Superior temporal gyrus (tissue), 1 donor: ENCODE measurements around the gene ZFAND2B.
"Not testable (repeated sequence)": the region's sequence is repeated elsewhere in the genome, so short reads cannot be mapped to it uniquely, and the experiment has no call there.

Source experiments
- DNase-seq: peaks from one replicate; pipeline ENCODE4 v3.0.0-alpha.2; 2016; ENCODE audit errors: extremely low spot score

The ZFAND2B gene

GRCh38 chr2:219175928-219176817, 30.4 kb upstream of the ZFAND2B start:
- DNase-seq: peak; percentile 40

GRCh38 chr2:219176818-219177551, 29.6 kb upstream of the ZFAND2B start, which contains the start of gene CNPPD1:
CNPPD1 (minus strand) TSS chr2:219176925; CDS start chr2:219176828, 97 bp downstream.
- peak; percentile 76 for DNase-seq

- DNase-seq: peak; percentile 86
Measured at GRCh38 chr2:219177552-219178376, 28.8 kb upstream of the ZFAND2B start, which contains the start of gene RETREG2. RETREG2 (plus strand) TSS chr2:219178275; CDS start chr2:219178353, 78 bp downstream.

GRCh38 chr2:219178377-219179175, 28.0 kb upstream of the ZFAND2B start:
- DNase-seq: no peak

- no peak for DNase-seq
Measured at GRCh38 chr2:219179601-219180465, 26.7 kb upstream of the ZFAND2B start.

- DNase-seq: no peak
Measured at GRCh38 chr2:219180961-219181360, 25.6 kb upstream of the ZFAND2B start.

- no peak for DNase-seq
Measured at GRCh38 chr2:219181531-219181930, 25.1 kb upstream of the ZFAND2B start.

- no peak for DNase-seq
Measured at GRCh38 chr2:219182331-219183150, 24.0 kb upstream of the ZFAND2B start.

GRCh38 chr2:219183151-219183772, 23.3 kb upstream of the ZFAND2B start:
- DNase-seq: no peak

GRCh38 chr2:219184121-219184520, 22.5 kb upstream of the ZFAND2B start:
- no peak for DNase-seq

GRCh38 chr2:219186754-219187456, 19.7 kb upstream of the ZFAND2B start:
- DNase-seq: no peak

GRCh38 chr2:219197388-219197787, 9.2 kb upstream of the ZFAND2B start:
- no peak for DNase-seq

GRCh38 chr2:219198974-219199373, 7.6 kb upstream of the ZFAND2B start:
- no peak for DNase-seq

GRCh38 chr2:219199470-219200211, 6.9 kb upstream of the ZFAND2B start:
- no peak for DNase-seq

- not testable (repeated sequence) for DNase-seq
Measured at GRCh38 chr2:219200502-219201326, 5.9 kb upstream of the ZFAND2B start.

- not testable (repeated sequence) for DNase-seq
Measured at GRCh38 chr2:219201331-219201730, 5.3 kb upstream of the ZFAND2B start.
